Measurements from ENCODE around the gene FAM219A.
A peak's percentile ranks its signal among the peaks of the same experiment; 100 is the strongest.
"Not testable (repeated sequence)": the region's sequence is repeated elsewhere in the genome, so short reads cannot be mapped to it uniquely, and the experiment has no call there.

The FAM219A gene

GRCh38 chr9:34443533-34443932 is 14.8 kb downstream of the FAM219A start:
- no peak for DNase-seq (ENCODE audit: low read depth)

- DNase-seq (ENCODE audit: low read depth): no peak
Observed at GRCh38 chr9:34442770-34443169, 15.6 kb downstream of the FAM219A start.

- no peak for DNase-seq (ENCODE audit: low read depth)
Observed at GRCh38 chr9:34440017-34440416, 18.4 kb downstream of the FAM219A start.

GRCh38 chr9:34438465-34438864 is 19.9 kb downstream of the FAM219A start:
- DNase-seq (ENCODE audit: low read depth): not testable (repeated sequence)

- DNase-seq (ENCODE audit: low read depth): not testable (repeated sequence)
Observed at GRCh38 chr9:34437926-34438307, 20.5 kb downstream of the FAM219A start.

- DNase-seq (ENCODE audit: low read depth): peak; percentile 30
Observed at GRCh38 chr9:34437006-34437925, 21.1 kb downstream of the FAM219A start.

- no peak for DNase-seq (ENCODE audit: low read depth)
Observed at GRCh38 chr9:34431667-34432066, 26.7 kb downstream of the FAM219A start.

GRCh38 chr9:34430843-34431437 is 27.4 kb downstream of the FAM219A start:
- DNase-seq (ENCODE audit: low read depth): no peak

GRCh38 chr9:34428325-34428958 is 29.9 kb downstream of the FAM219A start:
- no peak for DNase-seq (ENCODE audit: low read depth)

- no peak for DNase-seq (ENCODE audit: low read depth)
Observed at GRCh38 chr9:34426347-34427074, 31.9 kb downstream of the FAM219A start.

- DNase-seq (ENCODE audit: low read depth): no peak
Observed at GRCh38 chr9:34419716-34420504, 38.5 kb downstream of the FAM219A start.

GRCh38 chr9:34417734-34418133 is 40.6 kb downstream of the FAM219A start:
- DNase-seq (ENCODE audit: low read depth): no peak

- no peak for DNase-seq (ENCODE audit: low read depth)
Observed at GRCh38 chr9:34413231-34413852, 45.0 kb downstream of the FAM219A start.

- no peak for DNase-seq (ENCODE audit: low read depth)
Observed at GRCh38 chr9:34412336-34412735, 46.0 kb downstream of the FAM219A start.

GRCh38 chr9:34409154-34409553 is 49.2 kb downstream of the FAM219A start:
- DNase-seq (ENCODE audit: low read depth): no peak

- no peak for DNase-seq (ENCODE audit: low read depth)
Observed at GRCh38 chr9:34408173-34408572, 50.2 kb downstream of the FAM219A start.

GRCh38 chr9:34406219-34406618 is 52.2 kb downstream of the FAM219A start:
- DNase-seq (ENCODE audit: low read depth): no peak

- DNase-seq (ENCODE audit: low read depth): no peak
Observed at GRCh38 chr9:34405719-34406118, 52.7 kb downstream of the FAM219A start.

- DNase-seq (ENCODE audit: low read depth): peak; percentile 21
Observed at GRCh38 chr9:34403554-34404380, 54.6 kb downstream of the FAM219A start.

Measured in stimulated activated CD8-positive, alpha-beta memory T cell treated with anti-CD3 and anti-CD28 coated beads, Interleukin-15, amount 100 ng/mL, for 1 hour (primary cell).